Measurements from ENCODE around the gene ADAMTS13. TPM values are rescaled to one million over a fixed set of nuclear protein-coding genes. Genes with fewer than 3 reads are reported as not detected.
A peak's percentile ranks its signal among the peaks of the same experiment; 100 is the strongest.

The ADAMTS13 gene
- total RNA-seq, 1 experiment from 2014 or later, result 4.7 TPM

GRCh38 chr9:133502112-133502511 lies 79.9 kb downstream of the ADAMTS13 start:
- no peak for TF ChIP-seq CTCF (IDR thresholded peaks at IDR 0.05; ENCODE audit: unreplicated experiment)
- H3K36me3 Mint-ChIP-seq (ENCODE audit: insufficient read depth, unreplicated experiment), result no peaks in the 10 kb centered on the region
- no peak overlapping the region for H3K4me3 Mint-ChIP-seq (ENCODE audit: low read depth, unreplicated experiment)
- H3K4me1 Mint-ChIP-seq (ENCODE audit: low read depth, unreplicated experiment), result no peaks in the 10 kb centered on the region
- DNase-seq, result no peak
- BruUV-seq (replicated peaks), result no TSS peak
- H3K9me3 Mint-ChIP-seq (ENCODE audit: low read depth, unreplicated experiment), result peaks cover 4% of the 10 kb centered on the region
- H3K27me3 Mint-ChIP-seq (ENCODE audit: unreplicated experiment), result peaks cover 53% of the 10 kb centered on the region
- H3K27ac Mint-ChIP-seq (ENCODE audit: unreplicated experiment), result no peak overlapping the region
- intact Hi-C loops (cut with micrococcal nuclease; ENCODE audit: unreplicated experiment), result no loop called here
- CTCF ChIA-PET, result no interaction called here

- Mint-ChIP-seq H3K27me3 (ENCODE audit: unreplicated experiment) (peaks cover 46% of the 10 kb centered on the region), H3K27ac (ENCODE audit: unreplicated experiment) (no peak overlapping the region), H3K9me3 (ENCODE audit: low read depth, unreplicated experiment) (peaks cover 4% of the 10 kb centered on the region), H3K36me3 (ENCODE audit: insufficient read depth, unreplicated experiment) (no peaks in the 10 kb centered on the region), H3K4me3 (ENCODE audit: low read depth, unreplicated experiment) (no peak overlapping the region), H3K4me1 (ENCODE audit: low read depth, unreplicated experiment) (no peaks in the 10 kb centered on the region)
- BruUV-seq (replicated peaks), result no TSS peak
- TF ChIP-seq CTCF (IDR thresholded peaks at IDR 0.05; ENCODE audit: unreplicated experiment), result no peak
- DNase-seq, result no peak
- CTCF ChIA-PET, result no interaction called here
- intact Hi-C loops (cut with micrococcal nuclease; ENCODE audit: unreplicated experiment), result no loop called here
Observed at GRCh38 chr9:133505186-133505830, 83.1 kb downstream of the ADAMTS13 start.

GRCh38 chr9:133505901-133506652 lies 83.9 kb downstream of the ADAMTS13 start:
- intact Hi-C loops (cut with micrococcal nuclease; ENCODE audit: unreplicated experiment), result no loop called here
- Mint-ChIP-seq H3K4me3 (ENCODE audit: low read depth, unreplicated experiment) (no peak overlapping the region), H3K27ac (ENCODE audit: unreplicated experiment) (no peak overlapping the region)

GRCh38 chr9:133506653-133507038 lies 84.5 kb downstream of the ADAMTS13 start:
- Mint-ChIP-seq H3K4me1 (ENCODE audit: low read depth, unreplicated experiment) (no peaks in the 10 kb centered on the region), H3K27me3 (ENCODE audit: unreplicated experiment) (peaks cover 35% of the 10 kb centered on the region), H3K27ac (ENCODE audit: unreplicated experiment) (no peak overlapping the region), H3K9me3 (ENCODE audit: low read depth, unreplicated experiment) (peaks cover 4% of the 10 kb centered on the region), H3K36me3 (ENCODE audit: insufficient read depth, unreplicated experiment) (no peaks in the 10 kb centered on the region), H3K4me3 (ENCODE audit: low read depth, unreplicated experiment) (no peak overlapping the region)
- no TSS peak for BruUV-seq (replicated peaks)
- CTCF ChIA-PET, result no interaction called here
- no peak for TF ChIP-seq CTCF (IDR thresholded peaks at IDR 0.05; ENCODE audit: unreplicated experiment)
- peak; percentile 30 for DNase-seq
- intact Hi-C loops (cut with micrococcal nuclease; ENCODE audit: unreplicated experiment), result no loop called here

More at GRCh38 chr9:133505901-133506652, 83.9 kb downstream of the ADAMTS13 start:
- DNase-seq, result no peak
- CTCF ChIA-PET, result no interaction called here
- Mint-ChIP-seq H3K4me1 (ENCODE audit: low read depth, unreplicated experiment) (no peaks in the 10 kb centered on the region), H3K9me3 (ENCODE audit: low read depth, unreplicated experiment) (peaks cover 4% of the 10 kb centered on the region), H3K27me3 (ENCODE audit: unreplicated experiment) (peaks cover 40% of the 10 kb centered on the region), H3K36me3 (ENCODE audit: insufficient read depth, unreplicated experiment) (no peaks in the 10 kb centered on the region)
- TF ChIP-seq CTCF (IDR thresholded peaks at IDR 0.05; ENCODE audit: unreplicated experiment), result no peak
- BruUV-seq (replicated peaks), result no TSS peak
